HepG2 (cell line): ENCODE data around the gene BRAT1. TPM values are rescaled to one million over a fixed set of nuclear protein-coding genes. Genes with fewer than 3 reads are reported as not detected.

Source experiments
- DRAP1 ChIP-seq: IDR thresholded peaks from 2 replicates; pipeline ENCODE4 v1.6.1; 2016; ENCODE audit warnings: missing genetic modification reagents, missing compliant biosample characterization
- MAZ ChIP-seq, 2 experiments: sonication (generic) in 1 of 2; formaldehyde crosslinking in 1 of 2; IDR thresholded peaks; 2 replicates each; pipeline versions ENCODE4 v1.5.0 to v1.6.1; 2012 to 2020; ENCODE audit warnings: low read depth in 2 of 2, mild to moderate bottlenecking in 2 of 2, borderline replicate concordance in 1 of 2, improper control_type of control experiment in 1 of 2, low read length in 1 of 2, missing genetic modification reagents in 1 of 2, moderate library complexity in 1 of 2
- MTF2 ChIP-seq: sonication (generic); formaldehyde crosslinking; IDR thresholded peaks from 2 replicates; pipeline ENCODE4 v1.5.0; 2020; ENCODE audit warnings: missing genetic modification reagents, borderline replicate concordance
- MXD3 ChIP-seq: IDR thresholded peaks from 2 replicates; pipeline ENCODE4 v1.6.1; 2016; ENCODE audit warnings: mild to moderate bottlenecking, missing biosample characterization, missing genetic modification reagents
- POLR2AphosphoS2 ChIP-seq: IDR thresholded peaks from 2 replicates; pipeline ENCODE4 v1.6.1; 2011; ENCODE audit warnings: low read depth, low read length, improper control_type of control experiment
- PTBP1 ChIP-seq: fragments of 200-400 bp; formaldehyde crosslinking; IDR thresholded peaks from 2 replicates; pipeline ENCODE4 v1.6.1; 2018; ENCODE audit warnings: low read length, low read depth; ENCODE audit not compliant: poor library complexity, severe bottlenecking
- SRSF9 ChIP-seq: fragments of 200-400 bp; formaldehyde crosslinking; IDR thresholded peaks from 2 replicates; pipeline ENCODE4 v1.6.1; 2018; ENCODE audit warnings: borderline replicate concordance, mild to moderate bottlenecking, low read depth, low read length; ENCODE audit not compliant: insufficient read depth, poor library complexity, severe bottlenecking
- TAF1 ChIP-seq: sonication (generic); formaldehyde crosslinking; IDR thresholded peaks from 2 replicates; pipeline ENCODE4 v1.4.0; 2020; ENCODE audit warnings: missing genetic modification reagents
- TIGD3 ChIP-seq: sonication (generic); formaldehyde crosslinking; IDR thresholded peaks from 2 replicates; pipeline ENCODE4 v1.5.1; 2020; ENCODE audit warnings: mild to moderate bottlenecking, missing genetic modification reagents, borderline replicate concordance
- USF2 ChIP-seq, 2 experiments: sonication (generic) in 1 of 2; formaldehyde crosslinking in 1 of 2; IDR thresholded peaks; 2 replicates each; pipeline versions ENCODE4 v1.5.1 to v1.6.1; 2011 to 2020; ENCODE audit warnings: borderline replicate concordance in 1 of 2, low read depth in 1 of 2, low read length in 1 of 2, mild to moderate bottlenecking in 1 of 2, missing genetic modification reagents in 1 of 2, moderate library complexity in 1 of 2
- ZFP91 ChIP-seq: sonication (generic); formaldehyde crosslinking; IDR thresholded peaks from 2 replicates; pipeline ENCODE4 v1.9.0; 2022; ENCODE audit warnings: missing genetic modification reagents, mild to moderate bottlenecking, borderline replicate concordance
- ZKSCAN5 ChIP-seq: sonication (generic); formaldehyde crosslinking; IDR thresholded peaks from 2 replicates; pipeline ENCODE4 v1.5.1; 2020; ENCODE audit warnings: mild to moderate bottlenecking, missing genetic modification reagents
- ZNF709 ChIP-seq: sonication (generic); formaldehyde crosslinking; IDR thresholded peaks from 2 replicates; pipeline ENCODE4 v1.5.0; 2020; ENCODE audit warnings: mild to moderate bottlenecking, missing genetic modification reagents
- ZNF777 ChIP-seq: sonication (generic); formaldehyde crosslinking; IDR thresholded peaks from 2 replicates; pipeline ENCODE4 v1.4.0; 2020; ENCODE audit warnings: missing genetic modification reagents
- ZSCAN25 ChIP-seq: sonication (generic); formaldehyde crosslinking; IDR thresholded peaks from 2 replicates; pipeline ENCODE4 v1.8.0; 2022; ENCODE audit warnings: mild to moderate bottlenecking, missing genetic modification reagents
- polyA plus RNA-seq, 8 experiments: library from polyadenylated mRNA; depleted of rRNA in 3 of 8; stranded (reverse) in 7 of 8; unstranded in 1 of 8; fragments of >200 nt; fragmentation: Illumina TruSeq in 4 of 8; extraction: Trizol in 4 of 8; gene quantifications; 2 replicates each; pipeline versions ENCODE4 v1.2.1 to v1.2.3, GENCODE V29; 2011 to 2016; ENCODE audit warnings: low read depth in 4 of 8, missing spikeins in 1 of 8, mixed read lengths in 1 of 8; ENCODE audit not compliant: insufficient read depth in 1 of 8
- total RNA-seq, 5 experiments: library from RNA; depleted of rRNA; stranded (reverse); fragments of >200 nt; fragmentation: Illumina TruSeq; extraction: Trizol; gene quantifications; 2 replicates each; pipeline ENCODE4 v1.2.3, GENCODE V29; 2016; ENCODE audit warnings: low read depth in 1 of 5

The BRAT1 gene
- total and polyA plus RNA-seq, 2 of the 13 experiments (the other 11 are each of a cell fraction or from before 2014, with no cell fraction given) = 10.2 to 20.3 TPM

- TF ChIP-seq ZKSCAN5 (CRISPR knock-in tag) (no peak), PTBP1 (no peak), TAF1 (peak; percentile 57; the same call in 1 of the 2 replicates), MTF2 (CRISPR knock-in tag) (peak; percentile 50; the same call in 1 of the 2 replicates), ZFP91 (CRISPR knock-in tag) (no peak), SRSF9 (no peak), DRAP1 (CRISPR knock-in tag) (peak; percentile 92), ZSCAN25 (CRISPR knock-in tag) (no peak), MXD3 (CRISPR knock-in tag) (peak; percentile 27; the same call in 1 of the 2 replicates), ZNF709 (no peak), TIGD3 (CRISPR knock-in tag) (no peak), MAZ (IDR thresholded peaks at IDR 0.05; ENCODE audit: borderline replicate concordance, low read depth, low read length) (no peak), MAZ (CRISPR knock-in tag; IDR thresholded peaks at IDR 0.05; ENCODE audit: low read depth) (0 out of 2 replicates have a peak, but pooled peaks have one; percentile 8), USF2 (IDR thresholded peaks at IDR 0.05; ENCODE audit: low read depth, low read length) (no peak), USF2 (CRISPR knock-in tag; IDR thresholded peaks at IDR 0.05; ENCODE audit: borderline replicate concordance) (no peak), ZNF777 (CRISPR knock-in tag) (peak; percentile 70), POLR2AphosphoS2 (no peak)
These were observed 36.0 kb downstream of the BRAT1 start, which contains the start of gene LFNG (continued) for GRCh38 chr7:2519119-2519930.
